ENCODE measurements around the gene COX10. TPM values are rescaled to one million over a fixed set of nuclear protein-coding genes. Genes with fewer than 3 reads are reported as not detected.
A peak's percentile ranks its signal among the peaks of the same experiment; 100 is the strongest.

The COX10 gene
- total RNA-seq, 1 donor from 2014 or later: 22.6 TPM

GRCh38 chr17:14205992-14206461 is 136.7 kb downstream of the COX10 start:
- no peak overlapping the region for H3K4me3 ChIP-seq (ENCODE audit: low read depth, low read length)
- peak; percentile 34 for DNase-seq (ENCODE audit: low read depth)

GRCh38 chr17:14206891-14207290 is 137.6 kb downstream of the COX10 start:
- no peak for DNase-seq (ENCODE audit: low read depth)
- Histone ChIP-seq H3K27me3 (ENCODE audit: control insufficient read depth, insufficient read depth, low read length) (no peaks in the 10 kb centered on the region), H3K36me3 (ENCODE audit: control insufficient read depth, insufficient read depth, low read length) (no peaks in the 10 kb centered on the region), H3K4me3 (ENCODE audit: low read depth, low read length) (no peak overlapping the region)
- TF ChIP-seq CTCF (IDR thresholded peaks at IDR 0.05; ENCODE audit: insufficient read depth, low read length, poor library complexity, severe bottlenecking): no peak

More at GRCh38 chr17:14205992-14206461, 136.7 kb downstream of the COX10 start:
- Histone ChIP-seq H3K36me3 (ENCODE audit: control insufficient read depth, insufficient read depth, low read length) (no peaks in the 10 kb centered on the region), H3K27me3 (ENCODE audit: control insufficient read depth, insufficient read depth, low read length) (no peaks in the 10 kb centered on the region)
- TF ChIP-seq CTCF (IDR thresholded peaks at IDR 0.05; ENCODE audit: insufficient read depth, low read length, poor library complexity, severe bottlenecking): no peak

- TF ChIP-seq CTCF (IDR thresholded peaks at IDR 0.05; ENCODE audit: insufficient read depth, low read length, poor library complexity, severe bottlenecking): no peak
- H3K27me3 ChIP-seq (ENCODE audit: control insufficient read depth, insufficient read depth, low read length): no peaks in the 10 kb centered on the region
- DNase-seq (ENCODE audit: low read depth): no peak
- H3K36me3 ChIP-seq (ENCODE audit: control insufficient read depth, insufficient read depth, low read length): no peaks in the 10 kb centered on the region
- H3K4me3 ChIP-seq (ENCODE audit: low read depth, low read length): no peak overlapping the region
Observed at GRCh38 chr17:14207791-14208190, 138.5 kb downstream of the COX10 start.

GRCh38 chr17:14209215-14209614 is 139.9 kb downstream of the COX10 start:
- DNase-seq (ENCODE audit: low read depth): no peak
- Histone ChIP-seq H3K4me3 (ENCODE audit: low read depth, low read length) (no peak overlapping the region), H3K36me3 (ENCODE audit: control insufficient read depth, insufficient read depth, low read length) (no peaks in the 10 kb centered on the region), H3K27me3 (ENCODE audit: control insufficient read depth, insufficient read depth, low read length) (no peaks in the 10 kb centered on the region)
- no peak for TF ChIP-seq CTCF (IDR thresholded peaks at IDR 0.05; ENCODE audit: insufficient read depth, low read length, poor library complexity, severe bottlenecking)

GRCh38 chr17:14211246-14211645 is 141.9 kb downstream of the COX10 start:
- TF ChIP-seq CTCF (IDR thresholded peaks at IDR 0.05; ENCODE audit: insufficient read depth, low read length, poor library complexity, severe bottlenecking): no peak

GRCh38 chr17:14211801-14212200 is 142.5 kb downstream of the COX10 start:
- TF ChIP-seq CTCF (IDR thresholded peaks at IDR 0.05; ENCODE audit: insufficient read depth, low read length, poor library complexity, severe bottlenecking): peak; percentile 12
- no peak for DNase-seq (ENCODE audit: low read depth)
- Histone ChIP-seq H3K27me3 (ENCODE audit: control insufficient read depth, insufficient read depth, low read length) (no peaks in the 10 kb centered on the region), H3K36me3 (ENCODE audit: control insufficient read depth, insufficient read depth, low read length) (no peaks in the 10 kb centered on the region), H3K4me3 (ENCODE audit: low read depth, low read length) (no peak overlapping the region)

More at GRCh38 chr17:14211246-14211645, 141.9 kb downstream of the COX10 start:
- Histone ChIP-seq H3K4me3 (ENCODE audit: low read depth, low read length) (no peak overlapping the region), H3K36me3 (ENCODE audit: control insufficient read depth, insufficient read depth, low read length) (no peaks in the 10 kb centered on the region), H3K27me3 (ENCODE audit: control insufficient read depth, insufficient read depth, low read length) (no peaks in the 10 kb centered on the region)
- no peak for DNase-seq (ENCODE audit: low read depth)

Data from kidney epithelial cell (primary cell).